Measurements from ENCODE around the gene FOXP4.

Gene FOXP4

GRCh38 chr6:41585605-41586004, 39.4 kb downstream of the FOXP4 start:
- no peak for DNase-seq

GRCh38 chr6:41586252-41587007, 40.2 kb downstream of the FOXP4 start:
- peak; percentile 41 for DNase-seq

GRCh38 chr6:41587131-41587879, 41.1 kb downstream of the FOXP4 start:
- no peak for DNase-seq

GRCh38 chr6:41588111-41588510, 41.9 kb downstream of the FOXP4 start:
- DNase-seq: no peak

GRCh38 chr6:41589223-41589622, 43.0 kb downstream of the FOXP4 start:
- no peak for DNase-seq

GRCh38 chr6:41589636-41590622, 43.7 kb downstream of the FOXP4 start:
- no peak for DNase-seq

GRCh38 chr6:41591122-41591521, 44.9 kb downstream of the FOXP4 start:
- no peak for DNase-seq

GRCh38 chr6:41591859-41592502, 45.8 kb downstream of the FOXP4 start:
- peak; percentile 64 for DNase-seq

- DNase-seq: no peak
Measured at GRCh38 chr6:41593406-41593805, 47.2 kb downstream of the FOXP4 start.

- no peak for DNase-seq
Measured at GRCh38 chr6:41593839-41594238, 47.7 kb downstream of the FOXP4 start.

- DNase-seq: peak; percentile 72
Measured at GRCh38 chr6:41594326-41594725, 48.1 kb downstream of the FOXP4 start.

- DNase-seq: no peak
Measured at GRCh38 chr6:41594766-41595165, 48.6 kb downstream of the FOXP4 start.

- no peak for DNase-seq
Measured at GRCh38 chr6:41595166-41595565, 49.0 kb downstream of the FOXP4 start.

- no peak for DNase-seq
Measured at GRCh38 chr6:41596096-41596685, 50.0 kb downstream of the FOXP4 start.

GRCh38 chr6:41596807-41597206, 50.6 kb downstream of the FOXP4 start:
- no peak for DNase-seq

GRCh38 chr6:41597246-41598000, 51.2 kb downstream of the FOXP4 start:
- no peak for DNase-seq

GRCh38 chr6:41598670-41599014, 52.5 kb downstream of the FOXP4 start:
- DNase-seq: no peak

- no peak for DNase-seq
Measured at GRCh38 chr6:41599015-41599851, 53.1 kb downstream of the FOXP4 start.

GRCh38 chr6:41599852-41600445, 53.8 kb downstream of the FOXP4 start:
- DNase-seq: no peak
